ENCODE data around the gene FHOD1.

The FHOD1 gene

DNA sequence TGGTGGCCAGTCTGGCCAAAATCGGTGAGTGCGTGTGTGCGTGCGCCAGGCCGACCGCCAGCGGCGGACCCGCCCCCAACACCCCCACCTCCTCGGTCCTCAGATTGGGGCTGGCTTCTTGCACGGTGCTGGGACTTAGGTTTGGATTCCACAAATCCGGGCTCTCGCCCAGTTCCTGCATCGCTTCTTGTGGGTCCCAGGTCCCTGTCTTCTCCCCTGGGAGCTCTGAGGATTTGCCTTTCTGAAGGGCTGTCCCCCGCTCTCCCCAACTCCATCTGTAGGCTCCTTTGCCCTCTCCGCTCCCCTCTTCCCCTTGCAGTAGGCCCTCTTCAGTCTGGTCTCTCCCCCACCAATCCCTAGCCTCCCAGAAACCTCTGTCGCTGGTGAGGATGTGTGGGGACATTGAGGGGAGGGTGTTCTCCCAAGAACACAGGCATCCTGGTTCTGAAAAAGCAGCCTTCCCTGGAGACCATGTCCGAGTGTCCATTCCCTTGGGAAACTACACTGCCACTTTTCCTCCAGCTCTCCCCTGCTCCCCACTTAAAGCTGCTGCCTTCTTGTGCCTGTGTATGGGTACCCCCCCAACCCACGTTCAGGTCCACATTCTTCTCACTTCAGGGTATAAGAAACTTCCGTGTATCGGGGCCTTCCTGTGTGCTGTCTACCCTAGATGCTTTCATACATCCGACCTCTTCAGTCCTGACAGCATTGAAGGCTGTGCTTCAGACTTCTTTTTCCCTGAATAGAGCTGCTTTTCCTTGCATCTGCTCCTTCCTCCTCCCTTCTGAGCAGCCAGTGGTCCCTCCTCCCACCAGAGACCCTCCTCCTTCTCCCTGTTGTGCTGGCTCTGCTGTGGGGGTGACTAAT, 2.1 kb upstream of the FHOD1 start:
- DNase-seq (ENCODE audit: low read depth in 2 of 2), result no peak

DNA sequence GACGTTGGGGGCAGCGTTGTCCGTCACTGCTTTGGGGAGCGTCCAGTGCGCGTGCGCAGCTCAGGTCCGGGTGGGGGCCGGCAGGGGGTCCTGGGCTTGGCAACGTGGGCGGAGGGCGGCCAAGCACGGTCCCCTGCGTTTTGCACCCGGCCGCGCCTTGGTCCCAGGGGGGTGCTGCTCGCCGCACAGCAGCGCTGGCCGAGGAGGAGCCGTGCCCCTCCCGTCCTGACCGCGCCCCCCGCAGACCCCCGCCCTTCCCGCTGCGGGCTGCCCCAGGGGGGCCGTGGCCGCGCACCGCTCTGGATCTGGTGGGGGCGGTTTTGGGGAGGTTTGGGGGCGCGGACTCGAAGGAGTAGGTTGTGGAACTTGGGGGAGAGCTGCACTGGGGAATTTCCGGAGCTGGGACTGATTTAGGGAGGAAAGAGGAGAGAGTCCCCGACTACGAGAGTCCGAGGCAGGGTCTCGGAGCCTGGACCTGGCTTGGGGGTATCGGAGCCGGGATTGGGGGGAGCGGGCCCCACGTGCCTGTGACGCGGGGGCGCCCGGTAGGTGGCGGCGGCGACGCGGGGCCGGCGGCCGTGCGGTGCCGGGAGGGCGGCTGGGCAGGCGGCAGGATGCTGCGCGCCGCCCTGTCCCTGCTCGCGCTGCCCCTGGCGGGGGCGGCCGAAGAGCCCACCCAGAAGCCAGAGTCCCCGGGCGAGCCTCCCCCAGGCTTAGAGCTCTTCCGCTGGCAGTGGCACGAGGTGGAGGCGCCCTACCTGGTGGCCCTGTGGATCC, 1.3 kb upstream of the FHOD1 start, which contains the start of gene SLC9A5:
Gene SLC9A5, plus strand, starts transcription at position 579 of the 777 bp plus-strand sequence. Its CDS starts 36 bp downstream, at position 615.
- DNase-seq (ENCODE audit: low read depth in 2 of 2), result no peak

DNA sequence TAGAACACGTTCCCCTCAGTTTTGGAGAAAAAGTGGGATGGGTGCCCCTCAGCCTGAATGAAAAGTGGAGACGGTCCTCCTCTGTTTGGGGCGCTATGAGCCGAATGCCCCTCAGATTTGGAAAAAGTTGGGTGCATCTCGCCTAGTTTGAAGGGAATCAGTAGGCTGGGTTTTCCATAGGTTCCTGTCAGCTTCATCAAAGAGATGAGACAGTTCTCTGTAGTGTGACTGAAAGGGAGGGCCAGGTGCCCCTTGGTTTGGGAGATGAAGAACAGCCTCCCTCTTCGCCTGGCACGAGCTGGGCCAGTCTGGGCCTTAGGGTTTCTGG, 756 bp upstream of the FHOD1 start:
- DNase-seq (ENCODE audit: low read depth in 2 of 2), result no peak

DNA sequence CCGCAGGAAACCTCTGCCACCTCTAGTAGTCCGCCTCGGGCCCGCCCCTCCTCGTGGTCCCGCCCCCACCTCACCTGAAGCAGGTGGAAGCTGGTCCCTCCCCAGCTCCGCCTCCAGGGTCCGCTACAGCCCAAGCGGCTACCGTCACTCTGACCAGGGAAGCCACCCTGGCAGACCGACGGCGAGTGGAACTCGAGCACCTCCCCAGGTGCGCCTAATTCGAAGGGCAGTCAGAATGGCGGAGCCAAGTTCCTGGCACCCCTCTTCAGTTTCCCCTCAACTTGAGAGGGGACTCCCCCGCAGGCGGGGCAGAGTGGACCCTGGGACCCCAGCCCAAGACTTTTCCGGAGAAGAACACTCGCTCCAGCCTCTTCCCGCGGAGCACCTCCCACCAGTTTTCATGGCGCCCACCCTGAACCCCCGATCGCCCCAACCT, 507 bp downstream of the FHOD1 start:
- no peak for DNase-seq (ENCODE audit: low read depth in 2 of 2)

DNA sequence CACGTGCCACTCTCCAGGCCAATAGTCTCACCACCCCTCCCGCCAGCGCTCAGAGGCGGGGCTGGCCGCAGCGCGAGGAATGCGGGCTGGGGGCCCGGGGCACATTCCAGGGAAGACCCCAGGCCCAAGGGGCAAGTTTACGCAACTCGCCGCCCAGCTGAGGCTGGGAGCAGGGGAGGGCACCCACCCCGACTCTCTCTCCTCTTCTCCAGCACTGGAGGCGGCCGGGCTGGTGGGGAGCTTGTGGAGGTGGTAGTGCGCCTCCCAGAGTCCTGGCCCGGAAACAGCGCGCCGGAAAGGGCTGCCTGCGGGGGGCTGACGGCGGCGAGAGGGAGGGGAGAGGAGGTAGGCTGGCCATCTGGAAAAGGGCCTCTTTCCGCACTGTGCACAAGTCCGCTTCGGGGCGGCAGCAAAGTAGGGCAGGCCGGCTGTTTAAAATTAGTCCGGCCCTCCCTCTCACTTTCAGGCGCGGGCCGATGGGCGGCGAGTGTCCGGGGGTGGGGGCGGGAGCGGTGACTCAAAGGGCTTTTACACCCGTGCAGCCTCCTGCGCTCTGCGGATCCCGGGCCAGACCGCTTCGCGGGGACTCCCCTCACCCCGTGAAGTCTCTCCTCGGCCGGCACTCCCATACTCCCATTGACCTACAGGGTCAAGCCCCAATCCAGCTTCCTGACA, 1.1 kb downstream of the FHOD1 start:
- DNase-seq (ENCODE audit: low read depth in 2 of 2), result no peak

DNA sequence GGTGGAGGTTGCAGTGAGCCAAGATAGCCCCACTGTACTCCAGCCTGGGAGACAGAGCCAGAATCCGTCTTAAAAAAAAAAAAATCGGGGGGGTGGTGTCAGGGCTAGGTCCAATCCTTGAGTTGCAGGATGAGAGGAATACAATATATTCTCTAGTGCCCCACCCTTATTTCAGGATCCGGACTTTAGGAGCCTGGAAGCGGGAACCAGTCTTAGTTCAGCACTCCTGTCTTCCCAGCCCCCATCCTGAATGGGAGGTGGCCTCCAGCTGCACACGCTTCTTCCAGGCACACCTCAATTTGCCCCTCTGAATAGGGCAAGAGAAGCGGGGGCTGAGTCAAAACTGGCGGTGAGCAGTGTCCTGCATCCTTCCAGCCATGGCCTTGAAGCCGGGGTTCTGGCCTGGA, 1.6 kb downstream of the FHOD1 start:
- no peak for DNase-seq (ENCODE audit: low read depth in 2 of 2)

DNA sequence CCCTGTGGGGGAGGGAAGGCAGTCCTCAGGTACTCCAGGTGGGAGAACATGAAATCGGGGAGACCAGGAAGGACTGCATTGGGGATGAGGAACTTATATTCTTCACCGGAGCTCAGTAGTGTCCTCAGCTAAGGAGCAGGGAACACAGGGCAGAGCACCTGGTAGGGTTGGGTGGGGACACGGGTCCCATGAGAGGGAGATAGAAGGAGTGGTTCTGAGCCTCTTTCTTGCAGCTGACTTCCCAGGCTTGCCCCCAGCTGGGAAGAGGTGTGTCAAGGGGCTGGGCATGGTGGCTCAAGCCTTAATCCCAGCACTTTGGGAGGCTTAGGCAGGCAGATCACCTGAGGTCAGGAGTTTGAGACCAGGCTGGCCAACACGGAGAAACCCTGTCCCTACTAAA, 2.1 kb downstream of the FHOD1 start:
- no peak for DNase-seq (ENCODE audit: low read depth in 2 of 2)

DNA sequence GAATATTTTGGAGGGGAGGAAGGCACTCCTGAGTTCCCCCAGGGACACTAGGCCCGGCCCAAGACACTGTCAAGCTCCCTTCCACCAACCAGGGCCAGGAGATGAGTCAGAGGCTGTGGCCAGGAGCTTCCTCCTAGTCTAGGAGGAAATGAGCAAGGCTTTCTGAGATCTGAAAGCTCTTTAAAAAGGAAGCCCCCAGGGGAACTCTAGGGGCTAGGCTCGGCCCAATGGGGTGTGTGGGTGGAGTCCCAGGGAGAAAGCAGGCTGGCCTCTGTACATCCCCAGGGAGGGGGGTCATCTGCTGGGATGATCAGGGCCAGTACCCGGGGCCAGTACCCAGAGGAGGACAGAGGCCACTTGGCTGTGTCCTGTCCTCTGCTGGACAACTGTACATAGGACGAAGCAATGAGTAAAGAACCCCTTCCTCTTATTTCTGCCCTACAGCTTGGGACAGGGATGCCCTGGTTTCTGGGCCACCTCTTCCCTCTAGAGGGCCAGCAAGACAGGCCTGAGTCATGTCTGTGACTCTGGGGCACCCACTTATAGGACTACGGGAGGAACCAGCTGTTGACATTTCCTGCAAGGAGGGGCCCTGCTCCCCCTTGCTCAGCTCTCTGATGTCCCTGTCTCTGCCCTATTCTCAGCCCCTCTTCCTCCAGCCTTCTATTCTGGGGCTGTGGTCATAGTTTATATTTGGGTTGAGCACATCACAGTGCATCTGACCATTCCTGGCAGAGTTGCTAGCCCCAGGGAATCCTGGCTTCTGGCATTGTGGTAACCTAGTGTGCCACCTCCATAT, 2.7 kb downstream of the FHOD1 start:
- DNase-seq (ENCODE audit: low read depth in 2 of 2), result peak; percentile 60 to 75

DNA sequence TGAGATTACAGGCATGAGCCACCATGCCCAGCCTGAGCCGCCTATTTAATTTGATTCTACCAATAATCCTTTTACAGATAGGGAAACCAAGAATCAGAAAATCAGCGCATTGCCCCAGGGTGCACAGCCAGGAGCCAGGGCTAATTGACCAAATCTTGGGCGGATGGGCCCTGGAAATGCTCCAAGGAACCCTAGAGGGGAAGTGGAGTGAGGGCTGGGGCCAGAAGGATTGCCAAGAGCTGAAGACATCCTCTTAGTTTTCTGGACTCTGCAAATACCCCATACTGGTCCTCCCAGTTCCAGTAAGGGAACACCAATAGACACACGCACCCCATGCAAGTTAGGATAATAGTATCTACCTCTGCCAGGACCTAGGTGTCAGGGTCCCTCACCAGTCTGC, 3.8 kb downstream of the FHOD1 start:
- DNase-seq (ENCODE audit: low read depth in 2 of 2), result no peak

DNA sequence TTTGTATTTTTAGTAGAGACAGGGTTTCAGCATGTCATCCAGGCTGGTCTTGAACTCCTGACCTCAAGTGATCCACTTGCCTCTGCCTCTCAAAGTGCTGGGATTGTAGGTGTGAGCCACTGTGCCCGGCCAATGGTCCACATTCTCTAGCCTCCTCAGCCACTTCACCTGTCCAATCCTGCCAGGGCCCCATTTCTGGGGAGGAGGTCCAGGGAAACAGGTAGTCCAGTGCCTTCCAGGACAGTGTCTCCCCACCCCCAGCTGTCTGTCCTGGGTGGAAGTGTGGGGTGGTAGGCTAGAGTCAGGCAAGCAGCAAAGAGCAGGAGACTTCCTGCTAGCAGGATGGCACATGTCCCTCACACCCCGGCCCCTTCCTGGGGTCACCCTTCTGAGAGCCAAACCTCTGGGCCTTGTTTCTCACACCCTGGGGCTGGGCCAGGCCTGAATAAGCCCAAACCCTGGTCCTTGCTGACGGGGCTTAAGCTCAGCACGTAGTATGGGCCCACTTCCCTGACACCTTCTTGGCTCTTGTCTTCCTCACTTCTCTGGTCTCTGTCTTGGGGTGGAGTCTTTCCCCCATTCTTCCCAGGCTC, 5.0 kb downstream of the FHOD1 start:
- DNase-seq (ENCODE audit: low read depth in 2 of 2), result no peak

DNA sequence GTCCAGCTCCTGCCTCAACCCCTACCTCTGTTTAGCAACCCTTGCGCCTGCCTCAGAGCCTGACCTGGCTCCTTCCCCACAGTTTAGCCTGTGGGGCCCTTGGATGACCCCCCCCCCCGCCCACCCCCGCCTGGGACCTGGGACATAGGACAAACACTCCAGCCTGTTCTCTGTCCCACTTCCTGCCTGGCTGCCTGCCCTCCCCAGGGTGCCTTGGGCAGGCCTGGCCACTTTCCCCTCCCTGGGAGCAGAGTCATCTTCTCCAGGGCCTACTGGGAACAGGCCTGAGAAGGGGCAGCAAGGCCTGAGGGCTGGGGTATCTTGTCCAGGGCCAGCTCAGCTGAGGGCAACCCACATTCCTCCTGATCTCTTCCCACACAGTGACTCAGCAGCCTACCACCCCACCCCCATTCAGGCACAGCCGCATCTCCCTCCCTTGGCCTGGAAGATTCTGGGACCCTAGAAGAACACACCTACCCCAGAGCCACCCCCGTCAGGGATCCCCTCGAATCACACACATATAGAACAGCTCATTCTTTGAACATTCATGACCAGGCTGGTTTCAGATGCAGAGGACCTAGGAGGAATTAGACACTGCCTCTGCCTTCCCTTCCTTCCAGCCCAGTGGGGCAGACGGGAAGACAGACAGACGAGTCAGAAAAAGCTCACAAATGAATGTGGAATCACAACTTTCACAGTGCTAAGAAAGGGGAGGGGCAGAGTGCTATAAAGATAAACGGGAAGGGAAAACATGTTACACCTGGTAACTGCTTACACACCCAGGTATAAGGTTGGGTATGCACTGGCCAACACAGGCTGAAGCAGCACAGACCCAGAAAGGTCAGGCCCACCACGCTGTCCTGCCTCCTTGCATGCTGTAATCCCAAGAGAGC, 6.0 kb downstream of the FHOD1 start:
- DNase-seq (ENCODE audit: low read depth in 2 of 2), result no peak

DNA sequence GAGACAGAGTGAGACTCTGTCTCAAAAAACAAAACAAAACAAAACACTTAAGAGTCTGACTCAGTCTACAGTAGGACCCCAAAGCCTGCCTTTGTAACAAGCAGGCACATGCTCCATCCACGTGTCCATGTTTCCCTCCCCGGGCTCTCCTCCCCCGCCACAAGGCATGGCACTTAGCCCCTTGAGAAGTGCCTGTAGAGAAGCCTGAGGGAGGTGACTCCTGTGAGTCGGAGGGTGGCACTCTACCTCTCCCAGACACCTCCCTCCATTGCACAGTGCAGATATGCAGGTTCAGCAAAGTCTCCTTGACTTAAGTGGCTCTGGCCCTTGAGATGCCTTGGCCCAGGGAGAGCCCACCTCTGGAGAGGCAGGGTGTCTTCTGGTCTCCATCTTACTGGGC, 6.8 kb downstream of the FHOD1 start:
- DNase-seq (ENCODE audit: low read depth in 2 of 2), result no peak

DNA sequence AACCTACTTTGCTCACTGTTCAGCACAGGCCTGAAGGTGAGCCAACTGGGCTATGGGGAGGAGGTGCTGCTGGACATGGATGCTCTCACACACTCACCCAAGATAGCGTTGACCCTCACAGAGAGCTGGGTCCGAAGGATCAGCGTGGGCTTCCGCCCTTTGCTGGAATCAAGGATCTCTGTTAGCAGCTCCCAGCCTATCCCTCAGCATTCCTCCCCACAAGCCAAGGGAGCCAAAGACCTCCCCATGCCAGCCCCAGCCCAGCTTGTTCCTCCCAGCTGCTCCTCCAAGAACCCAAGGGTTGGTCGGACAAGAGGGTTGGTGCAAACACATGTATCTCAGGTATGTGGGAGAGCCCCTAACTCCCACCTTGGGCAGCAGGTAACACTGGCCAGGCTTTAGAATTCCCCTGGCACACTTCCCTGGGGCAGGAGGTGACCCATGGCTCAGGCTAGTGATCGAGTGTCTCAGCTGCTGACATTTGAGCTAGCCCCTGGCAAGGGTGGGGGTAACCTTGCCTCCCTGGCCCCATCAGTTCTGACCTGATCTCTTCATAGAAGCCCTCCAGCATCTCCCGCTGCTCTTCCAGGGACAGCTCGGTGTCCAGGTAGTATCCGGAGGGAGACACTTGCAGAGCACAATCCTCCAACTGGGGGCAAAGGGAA, 8.3 kb downstream of the FHOD1 start:
- DNase-seq (ENCODE audit: low read depth in 2 of 2), result no peak

DNA sequence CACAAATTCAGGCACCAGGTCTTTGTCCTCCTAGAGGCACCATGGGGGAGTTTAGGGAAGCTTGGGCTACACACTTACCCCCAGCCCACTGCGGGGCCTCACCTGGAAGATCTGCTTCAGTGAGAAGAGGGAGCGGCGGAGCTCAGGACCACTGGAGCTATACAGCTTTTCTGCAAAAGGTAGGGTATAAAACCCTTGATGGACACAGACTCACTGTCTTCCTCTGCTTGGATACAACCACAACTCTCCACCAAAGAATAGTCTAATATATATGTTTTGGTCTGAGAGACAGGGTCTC, 9.1 kb downstream of the FHOD1 start:
- DNase-seq (ENCODE audit: low read depth in 2 of 2), result no peak

DNA sequence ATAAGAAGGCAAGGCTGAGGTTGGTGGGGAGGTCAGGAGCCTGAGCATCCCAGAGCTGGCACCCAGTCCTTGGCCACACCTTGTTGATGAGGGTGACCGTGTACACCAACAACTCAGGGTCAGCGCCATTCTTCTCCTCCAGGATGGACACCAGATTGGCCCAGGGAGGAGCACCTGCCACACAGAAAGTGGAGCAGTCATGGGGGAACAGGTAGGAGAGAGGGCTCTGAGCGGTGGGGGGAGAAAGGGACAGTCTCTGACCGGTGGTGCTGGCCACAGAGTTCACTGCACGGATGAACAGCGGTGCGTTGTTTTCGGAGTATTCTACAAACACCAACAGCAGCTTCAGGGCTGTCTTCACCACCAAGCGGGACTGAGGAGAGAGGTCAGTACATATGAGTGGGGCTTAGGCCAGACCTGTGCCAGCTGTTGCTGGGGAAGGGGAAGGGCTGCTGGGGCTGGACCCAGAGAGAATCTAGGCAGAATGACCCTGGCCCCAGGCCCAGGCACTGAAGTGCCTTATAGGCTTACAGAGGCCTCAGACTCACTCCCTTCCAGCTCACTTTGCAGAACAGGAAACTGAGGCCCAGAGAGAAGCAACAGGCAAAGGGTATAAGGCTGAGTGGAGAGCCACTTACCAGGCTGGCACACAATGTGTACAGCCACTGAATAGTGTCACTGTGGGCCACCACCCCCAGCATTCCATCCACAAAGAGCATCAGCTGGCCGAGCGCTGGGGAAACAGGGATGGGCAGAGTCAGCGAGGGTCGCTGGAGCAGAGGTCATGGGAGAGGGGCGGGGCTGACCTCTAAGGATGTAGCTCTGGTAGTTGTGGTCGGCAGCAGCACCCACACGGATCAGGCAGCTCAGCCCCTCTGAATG, 9.6 kb downstream of the FHOD1 start:
- no peak for DNase-seq (ENCODE audit: low read depth in 2 of 2)

DNA sequence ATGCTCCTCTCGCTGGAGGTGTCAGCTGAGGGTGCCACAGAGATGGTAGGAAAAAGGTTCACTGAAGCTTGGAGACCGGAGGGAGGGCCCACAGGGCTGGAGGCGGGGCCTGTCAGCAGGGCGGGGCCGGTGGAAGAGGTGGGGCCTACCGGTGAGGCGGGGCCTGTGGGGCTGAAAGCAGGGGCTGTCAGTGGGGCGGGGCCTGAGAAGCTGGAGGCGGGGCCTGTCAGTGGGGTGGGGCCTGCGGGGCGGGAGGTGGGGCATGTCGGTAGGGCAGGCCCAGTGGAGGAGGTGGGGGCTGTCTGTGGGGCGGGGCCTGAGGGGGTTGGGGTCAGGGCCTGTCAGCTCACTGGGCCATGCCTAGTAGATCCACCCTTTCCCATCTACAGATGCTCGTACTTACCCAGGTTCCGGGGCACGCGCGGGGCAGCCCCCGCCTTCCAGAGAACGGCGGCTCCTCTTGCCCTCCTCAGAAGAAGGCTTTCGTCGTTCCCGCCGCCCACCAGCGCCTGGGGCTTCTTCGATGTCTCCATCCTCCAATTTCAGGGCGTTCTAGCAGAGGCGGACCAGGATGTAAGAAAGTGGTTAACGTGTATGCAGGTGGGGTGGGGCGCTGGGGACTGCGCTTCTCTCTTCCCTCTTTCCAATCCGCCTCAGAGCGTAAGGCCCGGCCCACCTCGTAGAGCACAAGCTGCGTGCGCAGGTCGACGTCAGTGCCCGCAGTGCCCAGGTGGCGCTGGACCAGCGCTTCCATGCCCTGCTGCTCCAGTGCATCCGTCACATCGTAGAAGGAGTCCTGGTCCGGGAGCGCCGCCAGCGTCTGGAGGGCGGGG, 10.5 kb downstream of the FHOD1 start:
- DNase-seq (ENCODE audit: low read depth in 2 of 2), result peak in 1 of 2 donors; percentile 31

DNA sequence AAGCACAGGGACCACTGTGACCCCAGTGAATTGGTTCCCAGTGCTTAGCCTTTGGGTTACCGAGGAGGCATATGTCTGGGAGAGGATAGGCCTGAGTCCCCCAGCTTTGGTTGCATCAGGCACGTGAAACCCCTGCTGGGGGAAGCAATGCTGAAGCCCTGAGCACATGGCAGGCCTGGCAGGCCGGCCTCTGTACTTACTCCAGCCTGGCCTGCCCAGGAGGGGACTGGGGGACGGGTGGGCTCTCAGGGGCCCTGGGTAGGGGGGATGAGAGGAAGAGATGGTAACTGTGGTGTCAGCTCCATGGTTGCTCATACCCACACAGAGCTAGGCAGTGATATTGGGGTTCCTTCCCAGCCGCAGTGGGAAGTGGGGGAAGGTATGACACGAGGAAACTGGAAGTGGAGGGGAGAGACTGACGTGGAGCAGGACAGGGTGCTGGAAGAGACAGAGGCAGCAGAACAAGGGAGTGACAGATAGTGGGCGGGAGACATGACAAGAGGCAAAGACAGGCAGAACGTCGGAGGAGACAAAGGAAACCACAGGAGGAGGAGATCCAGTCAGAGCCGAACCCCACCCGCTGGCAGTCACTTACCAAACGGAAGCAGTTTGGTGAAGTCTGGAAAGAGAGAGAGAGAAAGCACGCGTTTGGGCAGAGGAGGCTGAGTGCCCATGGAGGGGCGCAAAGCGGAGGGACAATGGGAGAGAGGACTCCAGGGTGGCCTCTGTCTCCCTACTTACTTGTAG, 11.3 kb downstream of the FHOD1 start:
- DNase-seq (ENCODE audit: low read depth in 2 of 2), result no peak

All from activated CD8-positive, alpha-beta memory T cell treated with anti-CD3 and anti-CD28 coated beads for 4 hours (primary cell).